IMR-90 (cell line): Measurements from ENCODE around the gene ATMIN. TPM values are rescaled to one million over a fixed set of nuclear protein-coding genes. Genes with fewer than 3 reads are reported as not detected.

Experiments used
- ATAC-seq: fragments of 200-7000 bp; cut with Tn5 transposase; 2 replicates; pipeline ENCODE4 v1.9.1; 2020; ENCODE audit warnings: low read depth, mild to moderate bottlenecking, moderate library complexity
- BruUV-seq: library from RNA; stranded (reverse); fragments of 400-500 nt; replicated peaks from 2 replicates; lab custom pipeline; 2021; lab: Mats Ljungman, UMichigan
- CTCF ChIA-PET: fragments of 300-600 bp; formaldehyde crosslinking; extraction: SDS; loops from one replicate; lab custom pipeline; 2021; ENCODE audit warnings: antibody characterized with exemption; lab: Yijun Ruan, JAX
- POLR2A ChIA-PET: fragments of 300-600 bp; sonication (Branson Sonifier 250); formaldehyde crosslinking; loops from one replicate; lab custom pipeline; 2022; ENCODE audit warnings: antibody characterized with exemption; ENCODE audit not compliant: unreplicated experiment; lab: Charles Lee
- DNase-seq: peaks from one replicate; pipeline ENCODE4 v3.0.0; 2013
- H2AFZ ChIP-seq: replicated peaks from 2 replicates; pipeline ENCODE3; 2013; ENCODE audit warnings: low read length, mild to moderate bottlenecking; ENCODE audit not compliant: poor library complexity
- H2AK5ac ChIP-seq: 2 replicates; pipeline ENCODE4 v1.6.1; 2013; ENCODE audit warnings: low read depth, low read length, inconsistent platforms
- H2AK9ac ChIP-seq: replicated peaks from 2 replicates; pipeline ENCODE3; 2013; ENCODE audit warnings: mild to moderate bottlenecking, low read depth, low read length, moderate library complexity; ENCODE audit not compliant: poor library complexity
- H2BK120ac ChIP-seq: 2 replicates; pipeline ENCODE4 v1.6.1; 2013; ENCODE audit warnings: low read depth, low read length, inconsistent platforms
- H2BK15ac ChIP-seq: 3 replicates; pipeline ENCODE4 v1.6.1; 2013; ENCODE audit warnings: low read depth, low read length, inconsistent platforms
- H2BK20ac ChIP-seq: 2 replicates; pipeline ENCODE4 v1.6.1; 2013; ENCODE audit warnings: low read depth, mild to moderate bottlenecking, inconsistent platforms, low read length, moderate library complexity
- H2BK5ac ChIP-seq: 2 replicates; pipeline ENCODE4 v1.6.1; 2013; ENCODE audit warnings: mild to moderate bottlenecking, low read depth, low read length, inconsistent platforms; ENCODE audit not compliant: poor library complexity, severe bottlenecking
- H3K14ac ChIP-seq: replicated peaks from 2 replicates; pipeline ENCODE4 v1.6.1; 2013; ENCODE audit warnings: low read depth, low read length, inconsistent platforms
- H3K18ac ChIP-seq: 2 replicates; pipeline ENCODE4 v1.6.1; 2013; ENCODE audit warnings: low read depth, low read length, control low read depth
- H3K23ac ChIP-seq: 2 replicates; pipeline ENCODE4 v1.6.1; 2013; ENCODE audit warnings: low read depth, low read length, inconsistent platforms
- H3K27ac ChIP-seq: 2 replicates; pipeline ENCODE4 v1.5.1; 2013; ENCODE audit warnings: mild to moderate bottlenecking, control low read depth, low read length; ENCODE audit not compliant: insufficient read depth
- H3K27me3 ChIP-seq: 2 replicates; pipeline ENCODE4 v1.6.1; 2013; ENCODE audit warnings: low read length; ENCODE audit not compliant: control insufficient read depth, insufficient read depth
- H3K36me3 ChIP-seq: 2 replicates; pipeline ENCODE4 v1.6.1; 2013; ENCODE audit warnings: low read length, mixed read lengths; ENCODE audit not compliant: control insufficient read depth, insufficient read depth
- H3K4ac ChIP-seq: 2 replicates; pipeline ENCODE4 v1.6.1; 2013; ENCODE audit warnings: low read depth, low read length, inconsistent platforms
- H3K4me1 ChIP-seq: 2 replicates; pipeline ENCODE4 v1.6.1; 2013; ENCODE audit warnings: low read length, mixed read lengths; ENCODE audit not compliant: control insufficient read depth, insufficient read depth
- H3K4me2 ChIP-seq: 2 replicates; pipeline ENCODE4 v1.6.1; 2013; ENCODE audit warnings: low read depth, mild to moderate bottlenecking, control low read depth, low read length, moderate library complexity
- H3K4me3 ChIP-seq: 2 replicates; pipeline ENCODE4 v1.5.1; 2013; ENCODE audit warnings: low read depth, mild to moderate bottlenecking, control low read depth, low read length, moderate library complexity; ENCODE audit not compliant: insufficient read depth
- H3K56ac ChIP-seq: 2 replicates; pipeline ENCODE4 v1.6.1; 2013; ENCODE audit warnings: low read length, inconsistent platforms; ENCODE audit not compliant: insufficient read depth; ENCODE audit errors: extremely low read depth
- H3K79me1 ChIP-seq, 2 experiments: 2 replicates each; pipeline ENCODE4 v1.6.1; 2013; ENCODE audit warnings: low read length in 2 of 2, inconsistent platforms in 1 of 2, low read depth in 1 of 2
- H3K9ac ChIP-seq: 2 replicates; pipeline ENCODE4 v1.6.1; 2013; ENCODE audit warnings: low read depth, low read length, control low read depth
- H3K9me1 ChIP-seq: 2 replicates; pipeline ENCODE4 v1.6.1; 2013; ENCODE audit warnings: low read length, inconsistent platforms; ENCODE audit not compliant: insufficient read depth
- H3K9me3 ChIP-seq: 2 replicates; pipeline ENCODE4 v1.6.1; 2013; ENCODE audit warnings: low read length; ENCODE audit not compliant: control insufficient read depth, insufficient read depth
- H4K20me1 ChIP-seq: 2 replicates; pipeline ENCODE4 v1.6.1; 2013; ENCODE audit warnings: low read length, inconsistent platforms; ENCODE audit not compliant: insufficient read depth
- H4K5ac ChIP-seq: 2 replicates; pipeline ENCODE4 v1.6.1; 2013; ENCODE audit warnings: mild to moderate bottlenecking, low read depth, low read length, control low read depth
- H4K8ac ChIP-seq, 2 experiments: 2 replicates each; pipeline ENCODE4 v1.6.1; 2013; ENCODE audit warnings: low read depth in 2 of 2, low read length in 2 of 2, control low read depth in 1 of 2, inconsistent platforms in 1 of 2
- H4K91ac ChIP-seq: 2 replicates; pipeline ENCODE4 v1.6.1; 2013; ENCODE audit warnings: low read depth, low read length, inconsistent platforms; ENCODE audit not compliant: insufficient read depth
- MXI1 ChIP-seq: IDR thresholded peaks from 2 replicates; pipeline ENCODE4 v1.6.1; 2012; ENCODE audit warnings: low read depth, mild to moderate bottlenecking, low read length, moderate library complexity, borderline replicate concordance
- POLR2A ChIP-seq: IDR thresholded peaks from 2 replicates; pipeline ENCODE4 v1.6.1; 2012; ENCODE audit warnings: mild to moderate bottlenecking, low read depth, low read length
- RAD21 ChIP-seq: IDR thresholded peaks from 2 replicates; pipeline ENCODE4 v1.6.1; 2012; ENCODE audit warnings: low read length, improper control_type of control experiment
- RCOR1 ChIP-seq: IDR thresholded peaks from 2 replicates; pipeline ENCODE4 v1.6.1; 2012; ENCODE audit warnings: mild to moderate bottlenecking, low read length, improper control_type of control experiment; ENCODE audit not compliant: insufficient replicate concordance
- WGBS, 2 experiments: methylation state at CpG; one replicate each; pipeline versions ENCODE4 v1.1.5 to v1.1.7; 2013; ENCODE audit warnings: missing lambda C conversion rate in 2 of 2; ENCODE audit not compliant: insufficient read length in 1 of 2; ENCODE audit errors: extremely low coverage in 2 of 2; 5-methylcytosine and 5-hydroxymethylcytosine counted together
- dilution Hi-C: fragments of 300-500 bp; cut with HindIII; formaldehyde crosslinking; loops from one replicate; pipeline ENCODE4 v1.14.3; 2018; ENCODE audit warnings: low sequenced_read_pairs; ENCODE audit not compliant: unreplicated experiment
- in situ Hi-C: fragments of 300-500 bp; cut with MboI; formaldehyde crosslinking; loops from 3 replicates; pipeline ENCODE4 v1.14.3; 2019; ENCODE audit warnings: low sequenced_read_pairs, inconsistent platforms, mixed read lengths
- intact Hi-C: fragments of 100-400 bp; cut with micrococcal nuclease; formaldehyde crosslinking; loops from 2 replicates; pipeline ENCODE4 v1.10.0; 2022
- polyA plus RNA-seq, 3 experiments: library from polyadenylated mRNA; depleted of rRNA; stranded (reverse); fragments of >200 nt; gene quantifications; 2 replicates each; pipeline ENCODE4 v1.2.3, GENCODE V29; 2012; ENCODE audit warnings: low replicate concordance in 1 of 3
- total RNA-seq: library from RNA; depleted of rRNA; stranded (reverse); fragments of >200 nt; gene quantifications from 2 replicates; pipeline ENCODE4 v1.2.3, GENCODE V29; 2012
- TF ChIP-seq, protein P1 (sequence below): fragments of 150-350 bp; IDR thresholded peaks from 2 replicates; pipeline ENCODE4 v1.6.1; 2016; ENCODE audit warnings: low read depth, mild to moderate bottlenecking, low read length, moderate library complexity, borderline replicate concordance

The ATMIN gene
- total and polyA plus RNA-seq, 2 of the 4 experiments (the other 2 are of a cell fraction) = 15.8 to 45.9 TPM

DNA sequence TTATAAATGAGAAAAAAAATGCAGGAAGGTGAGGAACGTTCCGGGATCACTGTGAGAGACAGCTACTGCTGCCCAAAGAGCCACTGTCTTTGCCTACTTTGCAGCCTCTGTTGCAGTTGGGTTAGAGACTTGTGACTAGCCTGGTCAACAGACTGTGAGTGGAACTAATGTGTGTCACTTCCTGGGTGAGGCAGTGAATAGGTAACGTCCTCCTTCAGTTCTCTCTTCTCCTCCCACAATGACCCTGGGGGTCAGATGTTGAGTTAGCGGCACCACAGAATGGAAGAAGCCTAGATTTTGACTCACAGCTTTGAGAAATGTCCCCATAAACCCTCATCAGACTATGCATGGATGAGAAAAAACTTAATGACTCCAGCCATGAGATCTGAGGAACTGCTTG, 36.2 kb downstream of the ATMIN start:
- Histone ChIP-seq H2BK20ac (no peak overlapping the region), H3K36me3 (no peaks in the 10 kb centered on the region), H4K8ac (no peak overlapping the region), H3K4ac (no peak overlapping the region), H3K27ac (no peak overlapping the region), H2BK5ac (no peak overlapping the region), H4K20me1 (no peaks in the 10 kb centered on the region; the same call in 1 of the 2 replicates), H2AK9ac (no peak overlapping the region), H3K18ac (no peak overlapping the region), H4K91ac (no peak overlapping the region), H3K9me1 (0 out of 2 replicates have a peak, but pooled peaks cover 3% of the 10 kb centered on the region), H2AK5ac (no peak overlapping the region), H3K4me2 (no peak overlapping the region), H3K27me3 (no peaks in the 10 kb centered on the region), H3K4me3 (no peak overlapping the region), H2BK120ac (no peak overlapping the region), H3K56ac (no peak overlapping the region), H3K23ac (no peak overlapping the region), H3K9me3 (no peaks in the 10 kb centered on the region), H2BK15ac (no peak overlapping the region), H3K14ac (no peak overlapping the region), H3K9ac (no peak overlapping the region), H3K79me1 (no peaks in the 10 kb centered on the region), H3K4me1 (no peaks in the 10 kb centered on the region), H2AFZ (peak overlapping the region; percentile 5), H4K5ac (no peak overlapping the region)
- in situ Hi-C loops (no loop called here), dilution Hi-C loops (no loop called here), intact Hi-C loops (no loop called here)
- no peak for TF ChIP-seq RAD21
- TF ChIP-seq POLR2A = no peak
- TF ChIP-seq, protein P1, sequence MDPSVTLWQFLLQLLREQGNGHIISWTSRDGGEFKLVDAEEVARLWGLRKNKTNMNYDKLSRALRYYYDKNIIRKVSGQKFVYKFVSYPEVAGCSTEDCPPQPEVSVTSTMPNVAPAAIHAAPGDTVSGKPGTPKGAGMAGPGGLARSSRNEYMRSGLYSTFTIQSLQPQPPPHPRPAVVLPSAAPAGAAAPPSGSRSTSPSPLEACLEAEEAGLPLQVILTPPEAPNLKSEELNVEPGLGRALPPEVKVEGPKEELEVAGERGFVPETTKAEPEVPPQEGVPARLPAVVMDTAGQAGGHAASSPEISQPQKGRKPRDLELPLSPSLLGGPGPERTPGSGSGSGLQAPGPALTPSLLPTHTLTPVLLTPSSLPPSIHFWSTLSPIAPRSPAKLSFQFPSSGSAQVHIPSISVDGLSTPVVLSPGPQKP = no peak
- no peak for TF ChIP-seq RCOR1
- no peak for TF ChIP-seq MXI1
- BruUV-seq = no TSS peak
- POLR2A ChIA-PET = no interaction called here
- CTCF ChIA-PET = no interaction called here
- WGBS, 2 experiments = no CpG with 5 or more reads among the region's 4 CpGs
- ATAC-seq (no peak), DNase-seq (peak; percentile 12)
